Astrocyte (in vitro differentiated cells and primary cell): ENCODE results near the gene CPXM1. TPM values are rescaled to one million over a fixed set of nuclear protein-coding genes. Genes with fewer than 3 reads are reported as not detected.

Source experiments
- DNase-seq: peaks from one replicate; pipeline ENCODE4 v3.0.0-alpha.2; 2010; ENCODE audit warnings: low read depth
- FAIRE-seq: peaks from 2 replicates; lab custom pipeline; 2011; peaks lifted over from hg19 to GRCh38; lab: Jason Lieb, UNC
- H2AFZ ChIP-seq: 2 replicates; pipeline ENCODE4 v1.6.0; 2012; ENCODE audit warnings: low read depth, low read length, inconsistent platforms
- H3K27ac ChIP-seq: 2 replicates; pipeline ENCODE4 v1.5.1; 2011; ENCODE audit warnings: low read depth, low read length, inconsistent platforms
- H3K27me3 ChIP-seq: 2 replicates; pipeline ENCODE4 v1.6.0; 2011; ENCODE audit warnings: low read length, inconsistent platforms; ENCODE audit not compliant: insufficient read depth
- H3K36me3 ChIP-seq: 2 replicates; pipeline ENCODE4 v1.5.1; 2011; ENCODE audit warnings: low read length, inconsistent platforms; ENCODE audit not compliant: insufficient read depth
- H3K4me1 ChIP-seq: 2 replicates; pipeline ENCODE4 v1.5.1; 2011; ENCODE audit warnings: low read length, inconsistent platforms; ENCODE audit not compliant: insufficient read depth
- H3K4me2 ChIP-seq: 2 replicates; pipeline ENCODE4 v1.6.0; 2012; ENCODE audit warnings: low read length, inconsistent platforms
- H3K4me3 ChIP-seq: 2 replicates; pipeline ENCODE4 v1.5.1; 2011; ENCODE audit warnings: low read depth, mild to moderate bottlenecking, low read length, inconsistent platforms; ENCODE audit not compliant: insufficient read depth
- H3K79me2 ChIP-seq: 2 replicates; pipeline ENCODE4 v1.6.0; 2012; ENCODE audit warnings: mild to moderate bottlenecking, low read length, inconsistent platforms; ENCODE audit not compliant: insufficient read depth
- H3K9ac ChIP-seq: 2 replicates; pipeline ENCODE4 v1.6.0; 2012; ENCODE audit warnings: mild to moderate bottlenecking, low read length, inconsistent platforms
- H3K9me3 ChIP-seq: 2 replicates; pipeline ENCODE4 v1.5.1; 2012; ENCODE audit warnings: low read depth, mild to moderate bottlenecking, low read length, inconsistent platforms; ENCODE audit not compliant: insufficient read depth
- H4K20me1 ChIP-seq: 2 replicates; pipeline ENCODE4 v1.6.0; 2012; ENCODE audit warnings: low read length, inconsistent platforms; ENCODE audit not compliant: insufficient read depth
- H3K27ac Mint-ChIP-seq: one replicate; pipeline ENCODE4 v1.8.0; 2021; ENCODE audit warnings: mild to moderate bottlenecking, mixed read lengths; ENCODE audit not compliant: unreplicated experiment
- H3K27me3 Mint-ChIP-seq: one replicate; pipeline ENCODE4 v1.8.0; 2021; ENCODE audit warnings: low read depth, mixed read lengths; ENCODE audit not compliant: unreplicated experiment
- H3K36me3 Mint-ChIP-seq: one replicate; pipeline ENCODE4 v1.8.0; 2021; ENCODE audit warnings: low read depth, mixed read lengths; ENCODE audit not compliant: unreplicated experiment
- H3K4me1 Mint-ChIP-seq: one replicate; pipeline ENCODE4 v1.8.0; 2021; ENCODE audit warnings: low read depth, mixed read lengths; ENCODE audit not compliant: unreplicated experiment
- H3K4me3 Mint-ChIP-seq: one replicate; pipeline ENCODE4 v1.8.0; 2021; ENCODE audit warnings: mild to moderate bottlenecking, moderate library complexity, mixed read lengths; ENCODE audit not compliant: unreplicated experiment
- H3K9me3 Mint-ChIP-seq: one replicate; pipeline ENCODE4 v1.8.0; 2021; ENCODE audit warnings: mild to moderate bottlenecking, mixed read lengths; ENCODE audit not compliant: unreplicated experiment
- EZH2 ChIP-seq: IDR thresholded peaks from 2 replicates; pipeline ENCODE4 v1.6.1; 2012; ENCODE audit warnings: mild to moderate bottlenecking, low read length, inconsistent platforms; ENCODE audit not compliant: insufficient read depth
- total RNA-seq: library from RNA; stranded (reverse); gene quantifications from 2 replicates; pipeline ENCODE4 v1.2.1, GENCODE V29; 2021
- TF ChIP-seq, protein P1 (sequence below): IDR thresholded peaks from 2 replicates; pipeline ENCODE4 v1.5.1; 2011; ENCODE audit warnings: low read depth, mild to moderate bottlenecking, inconsistent platforms, low read length, moderate library complexity; ENCODE audit not compliant: insufficient read depth

Gene CPXM1
- total RNA-seq, 1 donor from 2014 or later: 10.9 TPM

- Histone ChIP-seq H3K4me3 (no peak overlapping the region), H3K4me2 (no peak overlapping the region), H3K27me3 (peaks cover 37% of the 10 kb centered on the region), H3K79me2 (no peaks in the 10 kb centered on the region), H3K9me3 (no peaks in the 10 kb centered on the region), H3K9ac (no peak overlapping the region), H3K36me3 (no peaks in the 10 kb centered on the region), H2AFZ (no peak overlapping the region), H3K27ac (no peak overlapping the region), H3K4me1 (peaks cover 9% of the 10 kb centered on the region), H4K20me1 (no peaks in the 10 kb centered on the region)
- Mint-ChIP-seq H3K4me1 (peaks cover 1% of the 10 kb centered on the region), H3K4me3 (no peak overlapping the region), H3K27me3 (peaks cover 60% of the 10 kb centered on the region), H3K9me3 (peaks cover 2% of the 10 kb centered on the region), H3K36me3 (no peaks in the 10 kb centered on the region), H3K27ac (no peak overlapping the region)
- TF ChIP-seq EZH2: no peak
- TF ChIP-seq, protein P1, sequence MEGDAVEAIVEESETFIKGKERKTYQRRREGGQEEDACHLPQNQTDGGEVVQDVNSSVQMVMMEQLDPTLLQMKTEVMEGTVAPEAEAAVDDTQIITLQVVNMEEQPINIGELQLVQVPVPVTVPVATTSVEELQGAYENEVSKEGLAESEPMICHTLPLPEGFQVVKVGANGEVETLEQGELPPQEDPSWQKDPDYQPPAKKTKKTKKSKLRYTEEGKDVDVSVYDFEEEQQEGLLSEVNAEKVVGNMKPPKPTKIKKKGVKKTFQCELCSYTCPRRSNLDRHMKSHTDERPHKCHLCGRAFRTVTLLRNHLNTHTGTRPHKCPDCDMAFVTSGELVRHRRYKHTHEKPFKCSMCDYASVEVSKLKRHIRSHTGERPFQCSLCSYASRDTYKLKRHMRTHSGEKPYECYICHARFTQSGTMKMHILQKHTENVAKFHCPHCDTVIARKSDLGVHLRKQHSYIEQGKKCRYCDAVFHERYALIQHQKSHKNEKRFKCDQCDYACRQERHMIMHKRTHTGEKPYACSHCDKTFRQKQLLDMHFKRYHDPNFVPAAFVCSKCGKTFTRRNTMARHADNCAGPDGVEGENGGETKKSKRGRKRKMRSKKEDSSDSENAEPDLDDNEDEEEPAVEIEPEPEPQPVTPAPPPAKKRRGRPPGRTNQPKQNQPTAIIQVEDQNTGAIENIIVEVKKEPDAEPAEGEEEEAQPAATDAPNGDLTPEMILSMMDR: no peak
- DNase-seq: no peak
- no peak for FAIRE-seq
Observed at GRCh38 chr20:2757001-2757400, 43.4 kb downstream of the CPXM1 start.

DNA sequence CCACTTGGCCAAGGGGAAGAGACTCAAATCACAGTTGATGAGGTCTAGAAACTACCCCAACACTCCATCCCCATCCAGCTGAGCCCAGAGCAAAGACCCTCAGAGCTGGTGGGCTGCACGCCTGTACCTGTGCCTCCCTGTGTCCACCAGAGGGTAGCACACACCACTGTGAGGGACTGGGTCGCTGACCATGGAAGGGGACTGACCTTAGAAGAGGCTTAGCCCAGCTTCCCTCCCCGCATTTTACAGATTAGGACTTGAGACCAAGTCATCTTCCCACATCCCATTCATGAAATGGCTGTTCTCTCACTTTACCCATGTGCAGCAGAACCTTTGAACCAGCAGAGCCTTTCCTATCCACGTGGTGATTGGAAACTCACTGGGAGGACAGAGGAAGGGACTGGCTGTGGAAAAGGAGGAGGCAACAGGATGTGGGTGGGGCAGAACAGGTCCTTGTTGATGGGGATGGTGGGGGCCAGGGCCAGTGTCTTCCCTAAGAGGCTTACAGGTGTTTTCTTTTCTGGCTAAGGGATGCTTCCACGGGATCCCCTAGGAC lies 44.3 kb downstream of the CPXM1 start:
- Histone ChIP-seq H3K9ac (no peak overlapping the region), H3K9me3 (no peaks in the 10 kb centered on the region), H2AFZ (no peak overlapping the region), H3K4me1 (peaks cover 11% of the 10 kb centered on the region), H3K27me3 (peaks cover 40% of the 10 kb centered on the region), H3K4me3 (no peak overlapping the region), H4K20me1 (no peaks in the 10 kb centered on the region), H3K36me3 (no peaks in the 10 kb centered on the region), H3K4me2 (no peak overlapping the region), H3K27ac (no peak overlapping the region), H3K79me2 (no peaks in the 10 kb centered on the region)
- no peak for TF ChIP-seq EZH2
- TF ChIP-seq, protein P1: peak; percentile 51
- H3K36me3 Mint-ChIP-seq: no peaks in the 10 kb centered on the region
- H3K27ac Mint-ChIP-seq: no peak overlapping the region
- DNase-seq (no peak), FAIRE-seq (no peak)
- H3K4me1 Mint-ChIP-seq: peaks cover 1% of the 10 kb centered on the region
- H3K9me3 Mint-ChIP-seq: peaks cover 2% of the 10 kb centered on the region
- peaks cover 58% of the 10 kb centered on the region for H3K27me3 Mint-ChIP-seq
- no peak overlapping the region for H3K4me3 Mint-ChIP-seq

- no peak overlapping the region for H3K27ac Mint-ChIP-seq
- FAIRE-seq: no peak
- H3K27me3 Mint-ChIP-seq: peaks cover 59% of the 10 kb centered on the region
Observed at GRCh38 chr20:2755451-2756055, 44.9 kb downstream of the CPXM1 start.

More at GRCh38 chr20:2755451-2756055, 44.9 kb downstream of the CPXM1 start:
- H4K20me1 ChIP-seq: peaks cover 3% of the 10 kb centered on the region
- H3K9ac ChIP-seq: no peak overlapping the region
- no peak overlapping the region for H3K4me3 ChIP-seq
- no peak overlapping the region for H2AFZ ChIP-seq
- H3K4me1 Mint-ChIP-seq: peaks cover 4% of the 10 kb centered on the region
- H3K79me2 ChIP-seq: no peaks in the 10 kb centered on the region
- DNase-seq: no peak
- H3K4me2 ChIP-seq: no peak overlapping the region
- peaks cover 15% of the 10 kb centered on the region for H3K4me1 ChIP-seq
- H3K36me3 Mint-ChIP-seq: no peaks in the 10 kb centered on the region
- no peaks in the 10 kb centered on the region for H3K36me3 ChIP-seq
- H3K9me3 ChIP-seq: no peaks in the 10 kb centered on the region
- H3K9me3 Mint-ChIP-seq: peaks cover 2% of the 10 kb centered on the region
- no peak overlapping the region for H3K27ac ChIP-seq
- peak; percentile 2 for TF ChIP-seq EZH2
- TF ChIP-seq, protein P1: no peak
- H3K27me3 ChIP-seq: peaks cover 46% of the 10 kb centered on the region
- H3K4me3 Mint-ChIP-seq: no peak overlapping the region
